AG20443 (cell line): ENCODE data around the gene MUC6.

Source experiments
- DNase-seq: peaks from one replicate; pipeline ENCODE4 v3.0.0; 2012; ENCODE audit warnings: low spot score, mixed read lengths

The MUC6 gene

DNA sequence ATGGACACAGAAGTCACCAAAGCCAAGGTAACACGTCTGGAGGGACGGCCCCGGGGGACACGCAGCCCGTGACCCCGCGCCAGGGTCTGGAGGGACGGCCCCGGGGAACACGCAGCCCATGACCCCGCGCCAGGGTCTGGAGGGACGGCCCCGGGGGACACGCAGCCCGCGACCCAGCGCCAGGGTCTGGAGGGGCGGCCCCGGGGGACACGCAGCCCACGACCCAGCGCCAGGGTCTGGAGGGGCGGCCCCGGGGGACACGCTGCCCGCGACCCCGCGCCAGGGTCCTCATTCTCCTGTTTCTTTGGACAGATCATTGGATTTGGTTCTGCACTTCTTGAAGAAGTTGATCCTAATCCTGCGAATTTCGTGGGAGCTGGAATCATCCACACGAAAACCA is 27.1 kb downstream of the MUC6 start:
- no peak for DNase-seq

DNA sequence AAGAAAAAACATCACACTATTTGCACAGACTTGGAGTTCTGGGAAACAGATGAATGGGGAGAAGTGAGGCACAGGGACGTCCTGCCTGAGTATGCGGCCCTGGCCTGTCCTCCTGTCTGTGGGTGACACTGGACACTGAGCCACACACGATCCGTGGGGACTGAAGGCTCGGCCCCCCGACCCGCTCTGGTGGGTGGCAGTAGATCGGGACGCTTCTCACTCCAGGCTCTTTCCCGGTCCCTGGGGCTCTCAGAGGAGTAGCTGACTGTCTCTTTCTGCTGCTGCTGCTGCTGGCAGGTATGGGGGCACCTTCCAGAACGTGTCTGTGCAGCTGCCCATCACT is 27.7 kb downstream of the MUC6 start:
- DNase-seq, result no peak

DNA sequence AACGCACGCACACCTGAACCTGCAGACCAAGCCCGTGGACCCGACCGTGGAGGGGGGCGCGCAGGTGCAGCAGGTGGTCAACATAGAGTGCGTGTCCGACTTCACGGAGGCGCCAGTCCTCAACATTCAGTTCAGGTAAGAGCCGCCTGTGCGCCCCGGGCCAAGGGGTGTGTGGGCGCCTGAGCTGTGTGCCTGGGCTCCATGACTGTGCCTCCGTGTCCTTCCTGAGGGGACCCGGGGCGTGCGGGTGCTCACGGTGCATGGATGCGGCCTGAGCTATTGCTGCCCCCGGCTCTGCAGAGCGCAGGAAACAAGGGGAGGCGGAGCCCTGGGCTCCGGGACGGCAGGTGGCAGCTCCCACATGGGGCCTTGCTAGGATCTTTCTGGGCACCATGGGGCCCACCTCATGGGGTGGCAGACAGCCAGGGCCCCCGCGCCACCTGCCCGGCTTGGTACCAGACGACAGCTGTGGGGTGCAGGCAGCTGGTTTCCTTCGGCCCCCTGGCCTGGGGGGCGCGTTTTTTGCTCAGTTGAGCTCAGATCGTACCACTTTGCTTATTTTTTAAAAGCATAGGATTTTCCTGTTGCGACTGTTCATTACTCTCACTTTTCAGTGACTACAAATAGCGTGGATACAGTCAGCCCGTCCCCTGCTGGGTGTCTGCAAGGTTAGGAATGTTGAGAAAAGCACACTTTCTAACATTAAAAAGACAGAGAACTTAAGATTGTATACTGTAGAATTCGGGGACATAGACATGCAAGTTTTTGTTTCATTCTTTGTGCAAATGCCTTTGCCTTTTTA is 28.3 kb downstream of the MUC6 start:
- no peak for DNase-seq

DNA sequence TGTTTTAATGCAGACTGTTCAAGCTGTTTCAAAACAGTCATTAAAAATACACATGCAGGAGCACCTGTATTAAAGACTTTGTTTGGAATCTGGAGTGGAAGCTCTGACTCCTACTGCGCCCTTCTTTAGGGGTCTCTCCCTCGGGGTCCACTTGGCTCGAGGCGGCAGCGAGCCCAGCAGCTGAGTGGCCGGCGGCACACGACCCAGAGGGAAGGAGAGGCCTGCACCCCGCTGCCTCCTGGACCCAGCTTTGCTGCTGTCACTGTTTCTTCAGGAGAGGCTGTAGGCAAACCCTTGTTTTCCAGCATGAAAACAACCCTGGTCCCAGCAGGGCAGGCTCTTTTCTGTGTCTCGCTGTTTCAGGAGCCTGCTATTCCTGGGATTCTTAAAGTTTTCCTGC is 29.2 kb downstream of the MUC6 start:
- DNase-seq, result no peak

DNA sequence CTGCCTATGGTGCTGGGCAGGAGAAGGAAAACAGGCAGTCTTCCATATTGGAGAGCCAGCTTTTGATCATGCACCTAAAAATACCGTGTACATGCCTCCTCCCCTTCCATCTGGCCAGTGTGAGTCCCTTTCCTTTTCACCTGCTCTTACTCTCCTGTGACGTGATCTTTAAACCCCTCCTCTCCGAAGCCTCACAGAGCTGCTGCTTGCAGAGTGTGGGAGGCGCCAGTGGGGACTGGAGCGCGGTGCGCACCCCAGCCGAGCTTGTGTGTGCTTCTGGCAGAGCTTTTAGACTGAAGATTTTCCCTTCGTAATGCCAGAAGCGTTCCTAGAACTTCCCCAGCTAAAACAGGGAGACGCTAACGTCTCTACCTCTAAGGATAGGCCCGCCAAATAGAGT is 29.8 kb downstream of the MUC6 start:
- DNase-seq, result no peak

DNA sequence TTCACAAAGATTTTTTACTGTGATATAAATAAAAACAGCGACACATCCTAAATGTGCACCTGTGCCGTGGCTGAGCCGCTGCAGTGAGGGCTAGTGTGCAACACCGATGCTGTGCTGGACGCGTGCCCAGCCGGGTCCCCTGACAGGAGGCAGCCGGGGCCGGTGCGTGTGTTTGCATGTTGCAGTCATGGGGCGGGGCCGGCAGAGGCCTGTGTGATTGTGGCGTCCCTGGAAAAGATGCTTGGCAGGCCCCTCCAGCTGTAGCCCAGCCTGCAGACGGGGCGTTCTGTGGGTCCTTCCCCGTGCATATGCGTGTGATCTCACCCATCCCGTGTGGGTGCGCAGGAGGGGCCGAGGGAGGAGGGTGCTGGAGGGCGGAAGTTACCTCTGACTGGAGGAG is 30.6 kb downstream of the MUC6 start:
- no peak for DNase-seq

DNA sequence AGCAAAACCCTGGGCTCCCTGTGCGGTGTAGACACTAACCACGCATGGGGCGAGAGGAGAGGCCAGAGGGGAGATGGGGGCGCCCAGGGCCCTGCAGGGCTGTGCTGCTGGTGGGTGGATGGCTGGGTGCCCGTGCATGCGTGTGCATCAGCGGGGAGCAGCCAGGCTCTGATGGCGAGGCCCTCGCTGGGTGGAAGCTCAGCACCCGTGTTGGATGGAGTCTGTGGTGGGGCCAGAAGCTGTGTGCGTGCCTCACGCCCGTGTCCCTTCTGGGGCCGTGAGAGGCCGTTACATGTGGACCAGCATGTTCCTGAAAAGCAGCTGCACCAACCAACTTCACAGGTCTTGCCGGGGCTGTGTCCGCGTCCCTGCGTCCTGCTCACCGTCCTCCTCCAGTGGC is 33.4 kb downstream of the MUC6 start:
- no peak for DNase-seq

DNA sequence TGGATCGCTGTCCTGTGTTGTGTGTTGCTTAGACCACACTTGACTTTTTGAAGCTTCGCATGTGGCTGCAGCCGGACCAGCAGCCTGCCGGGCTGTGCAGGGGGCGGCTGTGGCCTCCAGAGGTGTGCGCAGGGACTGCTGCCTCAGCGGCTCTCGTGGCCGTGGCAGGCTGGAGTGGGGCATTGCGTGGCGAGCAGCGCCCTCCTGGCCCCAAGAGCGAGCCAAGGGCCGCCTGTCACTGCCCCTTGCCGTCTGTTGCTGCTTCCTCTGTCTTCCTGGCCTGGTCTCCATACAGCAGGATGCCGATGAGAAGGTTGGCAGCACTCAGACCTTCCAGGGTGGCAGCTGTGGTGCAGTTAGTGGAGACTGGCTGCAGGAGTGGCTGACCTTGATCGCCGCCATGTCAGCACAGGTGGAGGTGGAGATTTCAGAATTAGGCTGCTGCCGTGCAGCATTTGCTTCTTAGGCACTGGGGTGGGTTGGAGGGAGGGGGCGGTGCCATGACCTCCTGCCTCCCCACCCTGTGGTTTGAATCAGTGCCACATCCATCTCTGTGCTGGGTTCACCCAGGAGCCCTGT is 34.0 kb downstream of the MUC6 start:
- DNase-seq, result no peak

DNA sequence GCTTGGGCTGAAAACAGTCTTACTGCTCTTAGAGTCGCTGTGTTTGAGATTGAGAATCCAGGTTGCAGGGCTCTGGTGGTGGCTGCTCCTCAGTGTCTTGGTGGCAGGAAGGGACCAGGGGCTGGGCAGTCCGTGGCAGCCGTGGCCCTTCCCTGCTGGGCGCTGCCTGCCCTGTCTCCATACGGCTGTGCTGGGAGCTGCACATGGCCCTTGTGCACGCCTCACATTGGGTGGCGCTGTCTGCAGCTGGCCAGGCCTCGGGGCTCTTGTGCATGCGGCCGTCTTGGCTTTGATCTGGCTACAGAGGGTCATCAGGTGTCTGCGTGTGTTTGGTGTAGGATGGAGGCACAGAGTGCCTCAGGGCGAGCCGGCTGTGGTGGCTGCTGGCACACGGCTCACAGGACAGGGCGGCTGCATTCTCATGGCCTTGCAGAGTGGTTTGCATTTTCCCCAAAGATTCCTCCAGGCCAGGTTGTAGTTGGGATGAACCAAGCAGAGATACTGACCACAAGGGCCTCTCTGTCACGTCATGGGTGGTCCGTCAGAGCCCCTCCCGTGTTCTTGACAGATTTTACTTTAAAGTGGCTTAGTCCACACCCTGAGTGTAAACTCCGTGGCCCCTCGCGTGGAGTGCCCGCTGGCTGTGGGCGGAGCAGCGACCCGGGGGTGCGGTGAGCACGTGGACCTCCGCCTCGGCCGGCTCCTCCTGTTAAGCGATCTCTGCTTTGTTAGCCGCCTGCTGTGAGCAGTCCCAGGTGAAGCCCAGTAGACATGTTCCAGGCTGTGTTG is 34.7 kb downstream of the MUC6 start:
- no peak for DNase-seq

DNA sequence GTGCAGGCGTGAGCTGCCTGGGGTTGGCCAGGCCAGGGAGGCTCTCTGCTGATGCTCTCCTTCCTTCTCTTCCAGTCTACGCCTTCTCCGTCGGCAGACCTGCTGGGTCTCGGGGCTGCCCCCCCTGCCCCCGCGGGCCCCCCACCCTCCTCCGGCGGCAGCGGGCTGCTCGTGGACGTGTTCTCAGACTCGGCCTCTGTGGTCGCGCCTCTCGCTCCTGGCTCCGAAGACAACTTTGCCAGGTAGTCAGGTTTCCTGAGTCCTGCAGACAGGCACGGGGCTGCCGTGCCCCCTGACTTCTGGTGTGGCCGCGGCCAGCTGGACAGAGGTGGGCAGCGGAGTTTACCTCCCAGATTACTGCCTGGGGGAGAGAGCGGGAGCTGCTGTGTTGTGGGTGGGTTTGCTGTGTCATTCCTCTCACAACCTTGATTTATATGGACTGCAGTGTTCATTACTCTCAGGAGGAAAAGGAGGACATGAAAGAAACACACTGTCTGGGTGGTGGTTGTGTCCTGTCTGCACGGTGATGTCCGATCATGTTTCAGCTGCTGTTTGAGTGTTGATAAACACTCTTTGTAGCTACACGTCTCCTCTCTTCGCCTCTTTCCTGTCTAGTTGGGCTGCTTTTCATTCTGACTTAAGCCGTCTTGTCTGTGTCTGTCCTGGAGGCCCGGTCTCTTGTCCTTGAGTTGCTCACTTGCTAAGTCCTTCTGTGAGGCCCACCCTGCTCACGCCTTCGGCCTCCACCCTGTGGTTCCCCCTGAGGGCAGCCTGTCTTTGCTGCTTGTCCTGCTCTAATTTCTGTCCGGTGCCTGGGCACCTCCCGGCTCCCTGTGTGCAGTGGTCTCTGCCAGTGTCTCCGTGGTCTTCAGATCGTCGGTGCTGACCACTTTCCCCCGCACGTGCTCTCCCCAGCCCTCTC is 35.9 kb downstream of the MUC6 start:
- no peak for DNase-seq

DNA sequence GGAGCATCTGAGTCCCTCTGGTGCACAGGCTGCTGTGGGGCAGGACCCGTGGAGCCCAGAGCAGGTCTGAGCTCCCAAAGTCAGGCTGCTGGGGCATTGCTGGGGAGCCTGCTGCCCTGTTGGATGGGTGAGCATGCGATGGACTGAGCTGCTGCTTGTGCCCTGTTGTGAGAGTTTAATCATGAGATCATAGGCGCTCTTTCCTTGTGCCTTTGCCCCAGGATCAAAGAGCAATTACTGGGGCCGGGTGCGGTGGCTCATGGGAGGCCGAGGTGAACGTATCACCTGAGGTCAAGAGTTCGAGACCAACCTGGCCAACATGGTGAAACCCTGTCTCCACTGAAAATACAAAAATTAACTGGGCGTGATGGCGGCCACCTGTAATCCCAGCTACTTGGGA is 37.5 kb downstream of the MUC6 start:
- no peak for DNase-seq

DNA sequence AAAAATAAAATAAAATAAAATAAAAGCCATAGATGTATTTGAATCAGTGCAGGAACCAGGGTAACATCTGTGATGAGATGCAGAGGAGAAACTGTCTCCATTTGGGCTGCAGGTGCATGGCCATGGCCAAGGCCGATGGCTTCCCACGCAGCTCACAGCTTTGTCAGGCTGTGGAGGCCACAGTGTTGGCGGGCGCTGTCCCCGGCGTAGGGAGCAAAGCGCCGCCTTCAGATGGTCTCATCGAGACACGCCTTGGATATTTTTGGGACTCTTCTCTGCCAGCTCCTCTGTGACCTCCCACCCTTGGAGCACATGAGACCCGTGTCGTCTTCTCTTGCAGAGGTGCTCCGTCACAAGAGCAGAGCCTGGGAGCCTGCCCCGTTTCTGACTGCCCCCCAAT is 38.6 kb downstream of the MUC6 start:
- no peak for DNase-seq

DNA sequence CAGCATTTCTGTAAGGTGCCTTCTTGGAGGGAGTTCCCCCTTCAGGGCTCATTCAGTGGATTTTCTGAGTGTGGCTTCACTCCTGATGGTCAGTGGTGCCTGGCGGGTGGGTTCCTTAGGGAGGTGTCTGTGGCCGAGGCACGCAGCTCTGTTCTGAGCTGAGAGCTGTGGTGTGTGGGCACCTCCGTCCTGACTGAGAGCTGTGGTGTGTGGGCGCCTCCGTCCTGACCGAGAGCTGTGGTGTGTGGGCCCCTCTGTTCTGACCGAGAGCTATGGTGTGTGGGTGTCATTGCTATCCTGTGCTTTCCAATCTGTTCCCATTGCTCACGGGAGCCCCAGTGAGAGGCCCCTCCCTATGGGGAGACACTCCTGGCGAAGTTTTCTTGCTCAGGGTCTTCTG is 39.8 kb downstream of the MUC6 start:
- no peak for DNase-seq

DNA sequence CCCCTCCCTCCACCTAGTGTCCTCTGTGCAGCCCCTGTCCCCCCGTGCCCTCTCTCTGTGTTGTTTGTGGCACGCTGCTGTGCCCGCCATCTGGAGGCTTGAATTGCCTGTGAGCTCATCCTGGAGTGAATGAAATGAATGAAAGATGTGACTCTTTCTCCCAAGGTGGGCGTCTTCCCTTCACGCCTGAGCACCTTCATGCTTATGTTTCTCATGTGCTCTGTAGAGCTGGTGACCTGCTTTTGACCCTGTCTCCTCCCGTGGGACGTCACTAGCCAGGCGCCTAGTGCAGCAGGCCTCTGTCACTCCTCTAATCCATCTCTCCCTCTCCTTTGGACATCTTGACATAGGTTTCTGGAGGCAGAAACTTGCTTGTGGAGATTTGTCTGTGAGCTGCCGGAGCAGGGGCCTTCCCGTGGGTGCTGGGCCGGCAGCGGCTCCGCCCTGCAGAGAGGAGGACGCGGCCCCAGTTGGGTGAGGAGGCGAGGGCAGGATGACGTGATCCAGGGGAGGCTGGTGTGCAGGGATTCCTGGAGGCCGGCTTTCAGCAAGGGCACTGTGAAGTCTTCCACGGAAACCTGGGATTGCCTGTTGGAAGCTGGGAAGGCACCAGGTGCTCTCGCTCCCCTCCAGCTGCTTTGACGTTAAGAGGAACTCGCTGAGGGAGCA is 40.6 kb downstream of the MUC6 start:
- DNase-seq, result no peak

DNA sequence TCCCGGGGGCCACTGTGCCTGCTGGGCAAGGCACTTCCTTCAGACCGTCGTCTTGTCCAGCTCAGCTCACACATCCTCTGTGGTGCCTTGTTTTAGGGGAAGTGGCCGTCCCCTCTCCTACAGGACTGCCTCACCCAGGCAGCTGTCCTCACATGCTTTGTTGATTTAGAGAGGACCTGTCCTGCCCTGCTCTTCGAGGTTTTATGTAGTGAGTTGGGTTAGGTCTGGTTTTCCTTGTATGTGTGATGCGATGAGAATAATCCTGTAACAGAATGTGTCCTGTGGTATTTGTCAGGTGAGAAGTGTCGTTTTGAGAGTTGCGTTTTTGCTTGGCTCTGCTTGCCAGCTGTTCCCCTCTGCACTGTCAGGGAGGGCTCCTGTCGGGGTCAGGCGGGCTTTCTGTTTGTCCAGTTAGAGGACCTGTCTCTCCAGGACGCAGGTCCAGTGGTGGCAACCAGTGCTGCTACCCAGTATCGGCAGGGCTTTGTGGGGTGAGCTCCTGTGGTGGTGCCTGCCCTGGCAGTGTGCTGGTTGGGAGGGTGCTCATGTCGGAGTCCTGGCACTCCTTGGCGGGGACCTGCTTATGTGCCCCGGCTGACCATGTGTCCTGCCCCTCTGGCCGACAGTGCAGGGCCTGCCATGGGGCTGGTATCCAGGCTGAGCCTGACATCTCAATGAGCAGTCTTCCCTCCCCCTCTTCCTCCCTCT is 41.3 kb downstream of the MUC6 start:
- DNase-seq, result no peak

DNA sequence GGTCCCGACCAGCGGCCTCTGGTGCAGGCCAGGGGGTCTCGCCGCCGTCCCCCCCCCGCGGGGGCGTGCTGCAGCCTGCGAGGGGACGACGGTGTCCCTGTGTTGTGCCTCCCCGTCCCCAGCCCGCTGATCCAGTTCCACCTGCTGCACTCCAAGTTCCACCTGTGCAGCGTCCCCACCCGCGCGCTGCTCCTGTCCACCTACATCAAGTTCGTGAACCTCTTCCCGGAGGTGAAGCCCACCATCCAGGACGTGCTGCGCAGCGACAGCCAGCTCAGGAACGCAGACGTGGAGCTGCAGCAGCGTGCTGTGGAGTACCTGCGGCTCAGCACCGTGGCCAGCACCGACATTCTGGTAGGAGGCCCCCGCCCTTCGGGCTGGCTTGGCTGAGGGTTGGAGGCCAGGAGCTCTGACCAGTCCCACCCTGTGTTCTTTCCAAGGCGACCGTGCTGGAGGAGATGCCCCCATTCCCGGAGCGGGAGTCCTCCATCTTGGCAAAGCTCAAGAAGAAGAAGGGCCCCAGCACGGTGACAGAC is 42.8 kb downstream of the MUC6 start:
- DNase-seq, result no peak

DNA sequence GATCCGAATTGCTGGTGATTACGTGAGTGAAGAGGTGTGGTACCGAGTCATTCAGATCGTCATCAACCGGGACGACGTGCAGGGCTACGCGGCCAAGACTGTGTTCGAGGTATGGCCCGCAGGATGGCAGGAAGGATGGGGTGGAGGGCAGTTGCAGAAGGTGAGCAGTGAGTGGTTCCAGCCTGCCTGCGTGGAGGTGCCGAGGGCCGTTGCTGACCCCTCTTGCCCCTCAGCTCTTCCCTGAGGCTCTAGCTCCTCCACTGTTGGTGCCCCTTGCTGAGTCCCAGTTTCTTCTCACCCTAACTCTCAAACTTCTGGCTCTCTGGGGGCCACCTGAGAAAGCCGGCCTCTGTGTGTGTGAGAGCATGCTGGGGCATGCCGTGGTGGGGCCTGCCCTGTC is 43.9 kb downstream of the MUC6 start:
- no peak for DNase-seq

DNA sequence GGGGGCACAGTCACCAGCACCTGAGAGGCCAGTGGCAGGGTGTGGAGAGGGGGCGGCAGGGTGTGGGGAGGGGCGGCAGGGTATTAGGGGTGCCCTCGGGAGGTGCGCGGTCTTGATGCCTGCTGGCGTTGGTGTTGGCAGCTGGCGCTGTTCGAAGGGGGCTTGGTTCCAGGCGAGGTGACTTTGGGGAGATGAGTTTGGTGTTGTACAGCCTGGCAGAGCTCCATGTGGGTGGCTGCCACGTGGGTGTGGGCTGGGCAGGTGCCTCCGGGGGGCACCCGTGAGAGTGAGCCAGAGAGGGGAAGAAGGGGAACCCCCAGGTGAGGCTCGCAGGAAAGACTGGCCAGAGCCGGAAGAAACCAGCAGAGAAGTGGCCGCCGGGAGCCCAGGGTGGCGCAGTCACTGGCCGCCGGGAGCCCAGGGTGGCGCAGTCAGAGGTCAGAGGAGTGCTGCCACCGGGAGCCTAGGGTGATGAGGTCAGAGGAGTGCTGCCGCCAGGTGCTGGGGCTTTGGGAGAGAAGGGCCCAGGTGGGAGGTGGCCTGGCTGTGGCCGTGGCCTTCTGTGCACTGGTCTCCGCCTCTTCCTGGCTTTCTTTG is 44.7 kb downstream of the MUC6 start:
- no peak for DNase-seq

DNA sequence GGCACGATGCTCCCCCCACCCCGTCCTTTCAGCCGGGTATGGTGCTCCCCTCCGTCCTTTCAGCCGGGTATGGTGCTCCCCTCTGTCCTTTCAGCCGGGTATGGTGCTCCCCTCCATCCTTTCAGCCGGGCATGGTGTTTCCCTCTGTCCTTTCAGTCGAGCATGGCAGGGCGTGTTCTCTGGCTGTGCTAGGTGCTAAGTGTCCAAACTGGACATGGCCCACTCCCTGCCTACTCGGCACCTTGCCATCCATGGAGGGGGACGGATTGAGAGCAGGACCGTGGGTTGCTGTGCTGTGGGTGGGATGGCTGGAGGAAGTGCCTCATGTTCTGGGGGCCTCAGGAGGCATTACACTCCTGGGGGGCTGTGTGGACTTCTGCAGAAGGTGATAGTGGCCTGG is 45.5 kb downstream of the MUC6 start:
- no peak for DNase-seq

DNA sequence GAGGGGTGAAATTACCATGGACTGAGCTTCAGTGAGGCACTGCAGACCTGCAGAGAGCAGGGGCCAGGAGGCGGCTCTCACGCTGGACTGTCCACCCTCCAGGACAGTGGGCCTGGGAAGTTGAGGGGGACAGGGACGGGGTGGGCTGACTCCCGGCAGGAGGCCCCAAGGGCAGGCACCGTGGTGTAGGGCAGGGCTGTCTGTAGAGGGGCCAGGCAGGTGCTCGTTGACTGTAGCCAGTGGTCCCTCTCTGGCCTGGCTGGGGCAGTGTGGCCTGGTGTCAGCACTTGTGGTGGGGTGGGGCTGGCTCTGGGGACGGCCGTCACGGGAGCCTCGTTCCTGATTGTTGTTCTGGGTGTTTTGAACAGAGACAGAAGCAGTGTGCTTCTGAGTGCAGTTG is 46.4 kb downstream of the MUC6 start:
- no peak for DNase-seq
